GM18511 (cell line): Measurements from ENCODE around the gene MAP3K13.
"Not testable (repeated sequence)": the region's sequence is repeated elsewhere in the genome, so short reads cannot be mapped to it uniquely, and the experiment has no call there.

ENCODE experiments used
- ATAC-seq: cut with Tn5 transposase; IDR thresholded peaks from one replicate; pipeline ENCODE4 v1.9.1; 2021; ENCODE audit warnings: mild to moderate bottlenecking, moderate library complexity; ENCODE audit not compliant: unreplicated experiment

MAP3K13 gene

DNA sequence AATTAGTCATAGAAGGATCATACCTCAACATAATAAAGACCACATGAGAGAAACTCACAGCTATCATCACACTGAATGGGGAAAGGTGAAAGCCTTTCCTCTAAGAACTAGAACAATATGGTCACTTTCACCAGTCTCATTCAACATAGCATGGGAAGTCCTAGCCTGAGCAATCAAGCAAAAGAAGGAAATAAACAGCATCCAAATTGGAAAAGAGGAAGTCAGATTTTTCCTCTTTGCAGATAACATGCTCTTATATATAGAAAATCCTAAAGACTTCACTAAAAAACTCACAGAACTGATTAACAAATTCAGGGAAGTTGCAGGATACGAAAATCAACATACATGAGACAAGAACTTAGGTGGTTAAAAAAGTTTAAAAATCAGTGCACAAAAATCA lies 24.7 kb downstream of the MAP3K13 start:
- no peak for ATAC-seq

DNA sequence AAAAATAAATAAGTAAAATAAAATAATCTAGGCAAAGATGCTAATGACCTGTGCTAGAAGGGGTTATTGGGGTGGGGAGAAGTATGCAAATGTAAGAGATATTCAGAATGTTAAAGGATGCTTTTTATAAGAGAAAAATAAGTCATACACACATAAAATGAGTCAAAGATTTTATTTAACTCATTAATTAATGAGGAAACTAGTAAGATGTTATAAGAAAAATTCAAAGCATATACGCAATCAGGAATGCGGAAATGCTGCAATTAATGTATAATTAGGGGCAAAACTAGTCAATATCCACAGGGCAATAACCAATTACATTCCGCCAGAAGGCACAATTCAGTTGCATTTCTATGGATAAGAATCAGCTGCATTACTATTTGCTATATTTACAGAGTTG lies 30.1 kb downstream of the MAP3K13 start:
- no peak for ATAC-seq

DNA sequence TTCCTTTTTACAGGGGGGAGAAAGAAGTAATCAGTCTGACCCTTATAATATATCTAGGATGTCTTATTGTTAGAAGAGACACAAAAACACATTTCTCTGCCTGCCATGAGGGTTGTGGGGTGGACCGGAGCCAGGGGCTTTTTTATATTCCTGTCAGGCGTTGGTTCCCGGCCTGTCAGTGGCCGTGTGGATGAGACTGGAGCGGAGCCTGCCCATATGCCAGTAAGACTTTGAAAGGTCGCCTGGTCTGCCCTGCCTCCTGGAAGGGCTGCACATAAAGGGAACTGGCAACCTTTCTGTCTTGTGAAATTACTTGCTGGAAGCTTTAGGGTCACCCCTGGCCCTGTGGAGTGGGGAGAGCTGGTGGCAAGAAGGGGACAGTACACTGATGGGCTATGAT lies 34.7 kb downstream of the MAP3K13 start:
- no peak for ATAC-seq

DNA sequence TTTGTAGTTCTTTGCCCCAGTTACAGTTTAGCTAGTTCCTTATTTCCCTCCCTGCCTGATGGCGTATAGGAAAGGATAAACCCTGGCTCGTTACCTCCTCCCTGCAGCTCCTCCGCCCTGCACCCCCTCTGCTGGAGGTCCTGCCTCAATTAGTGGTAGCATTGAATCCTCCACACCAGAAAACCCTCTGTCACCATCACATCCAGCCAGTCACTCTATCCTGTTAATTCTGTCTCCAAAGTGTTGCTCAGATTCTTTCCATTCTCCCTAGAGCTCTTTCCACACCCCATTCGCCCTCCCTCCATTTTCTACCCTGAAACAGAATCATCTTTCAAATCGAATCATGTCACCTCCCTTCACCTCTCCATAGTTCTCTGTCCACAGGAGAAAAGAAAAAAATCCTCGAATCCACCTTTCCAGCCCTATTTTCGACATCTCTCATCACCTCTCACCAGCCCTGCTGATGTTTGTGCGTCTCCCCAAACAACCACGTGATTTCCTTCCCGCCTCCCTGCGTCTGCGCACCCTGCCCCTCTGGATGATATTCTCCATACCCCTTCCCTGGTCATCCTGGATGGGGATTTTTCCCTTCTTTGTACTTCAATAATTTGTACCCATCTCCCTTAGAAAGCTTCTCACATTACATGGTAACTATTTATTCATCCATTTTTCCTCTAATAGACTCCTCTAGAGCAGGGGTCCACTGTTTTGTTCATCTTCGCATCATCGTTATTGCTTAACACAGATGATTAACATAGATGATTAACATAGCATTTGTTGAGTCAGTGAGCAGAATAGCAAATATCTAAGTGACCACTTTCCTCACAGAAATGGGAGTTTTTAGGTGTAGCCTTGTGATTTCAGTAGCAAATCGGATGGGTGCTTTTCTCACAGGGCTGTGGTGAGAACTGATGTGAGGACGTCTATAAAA lies 37.1 kb downstream of the MAP3K13 start:
- no peak for ATAC-seq

DNA sequence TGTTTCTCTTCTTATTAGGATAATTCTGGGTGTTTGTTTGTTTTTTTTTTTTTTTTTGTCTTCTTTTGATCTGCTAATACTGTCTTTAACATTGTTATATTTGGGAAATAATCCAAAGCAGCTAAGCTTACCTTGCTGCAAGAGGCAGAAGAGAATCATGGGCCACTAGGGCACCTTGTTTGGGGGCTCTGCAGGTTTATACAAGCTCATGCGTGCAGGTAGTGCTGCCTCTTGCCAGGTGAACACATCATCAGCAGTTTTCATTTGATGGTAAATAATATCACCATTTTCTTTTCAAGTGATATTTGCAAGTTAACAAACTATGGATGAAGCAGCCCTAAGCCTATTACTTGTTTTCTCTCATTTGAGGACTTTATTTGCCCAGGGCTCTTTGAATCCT lies 37.9 kb downstream of the MAP3K13 start:
- no peak for ATAC-seq

DNA sequence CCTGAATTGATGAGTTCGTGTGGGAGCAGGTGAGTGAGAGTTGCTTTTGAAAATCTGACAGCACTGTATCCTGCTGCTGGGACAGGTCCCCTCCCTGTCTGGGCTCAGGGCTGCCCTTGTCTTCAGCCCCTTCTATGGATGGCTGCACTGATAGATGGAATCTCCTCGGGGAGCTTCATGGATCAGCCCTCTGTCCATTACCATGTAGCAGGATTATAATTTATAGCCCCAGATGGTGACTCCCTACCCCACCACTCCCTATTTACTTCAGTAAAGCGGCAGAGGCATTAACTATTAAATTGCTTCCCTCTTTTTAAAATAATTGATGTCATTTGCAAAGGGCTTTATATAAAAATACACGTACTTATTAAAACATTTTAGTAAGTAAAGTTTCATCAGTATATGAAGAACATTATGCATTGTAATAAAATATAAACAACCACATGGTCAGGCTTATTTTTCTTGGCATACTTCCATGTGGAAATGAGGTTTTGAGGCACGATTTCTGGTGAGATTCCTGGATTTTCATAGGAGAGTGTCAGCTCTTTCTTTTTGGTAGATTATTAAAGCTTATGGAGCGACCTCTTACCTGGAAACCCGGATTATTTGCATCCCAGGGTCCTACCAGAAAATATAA lies 38.5 kb downstream of the MAP3K13 start:
- ATAC-seq: no peak

DNA sequence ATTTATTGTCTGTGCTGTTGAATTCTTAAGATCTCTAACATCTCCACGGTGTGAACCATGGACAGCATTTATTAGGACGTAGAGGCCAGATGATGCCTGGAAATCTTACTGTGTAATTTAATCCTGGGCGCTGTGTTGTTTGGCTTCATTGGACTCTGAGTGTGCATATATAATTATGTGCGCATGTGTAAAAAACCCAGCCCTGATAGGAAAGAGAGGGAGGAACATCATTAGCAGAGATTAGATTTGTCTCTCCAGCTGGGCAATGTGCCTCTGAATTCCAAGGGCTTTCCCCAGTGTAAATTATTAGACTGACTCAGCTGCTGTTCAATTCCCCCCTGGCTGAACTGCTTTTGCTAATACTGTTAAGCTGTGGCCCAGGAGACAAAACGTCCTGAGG lies 39.6 kb downstream of the MAP3K13 start:
- ATAC-seq: no peak

DNA sequence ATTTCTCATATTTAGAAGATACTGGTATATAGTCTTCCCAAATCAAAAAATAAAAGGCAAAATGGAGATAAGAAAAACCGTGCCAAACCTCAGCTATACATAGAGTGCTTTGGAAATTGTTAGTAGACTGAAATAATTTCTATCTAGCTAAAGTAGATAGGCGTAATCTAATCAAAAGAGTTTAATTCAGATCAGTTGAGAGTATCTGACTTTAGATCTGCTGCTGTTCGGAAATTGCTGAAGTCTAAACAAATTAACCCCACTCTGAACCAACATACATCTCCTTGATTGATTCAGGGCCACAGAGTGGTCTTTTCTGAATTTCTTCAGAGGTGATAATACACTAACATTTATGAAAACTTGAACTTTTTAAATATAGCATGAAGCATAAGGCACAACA lies 40.1 kb downstream of the MAP3K13 start:
- ATAC-seq: no peak

DNA sequence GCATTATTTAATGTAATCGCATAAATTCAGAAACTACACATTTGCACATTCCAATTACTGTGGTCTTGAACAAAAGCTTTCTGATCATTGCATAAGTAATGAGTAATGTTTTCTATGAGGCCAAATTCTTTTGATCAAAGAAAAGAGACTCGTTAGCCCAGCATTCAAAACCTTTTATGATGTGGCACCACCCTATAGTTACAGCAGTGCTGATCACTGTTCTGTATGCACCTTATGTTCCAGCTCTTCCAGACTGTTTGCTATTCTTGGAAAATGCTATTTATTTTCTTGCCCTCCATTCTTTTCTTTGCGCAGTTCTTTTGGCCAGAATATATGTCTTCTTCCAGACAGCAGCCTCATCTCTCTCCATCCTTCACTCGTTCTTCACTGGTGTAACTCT lies 42.3 kb downstream of the MAP3K13 start:
- no peak for ATAC-seq

DNA sequence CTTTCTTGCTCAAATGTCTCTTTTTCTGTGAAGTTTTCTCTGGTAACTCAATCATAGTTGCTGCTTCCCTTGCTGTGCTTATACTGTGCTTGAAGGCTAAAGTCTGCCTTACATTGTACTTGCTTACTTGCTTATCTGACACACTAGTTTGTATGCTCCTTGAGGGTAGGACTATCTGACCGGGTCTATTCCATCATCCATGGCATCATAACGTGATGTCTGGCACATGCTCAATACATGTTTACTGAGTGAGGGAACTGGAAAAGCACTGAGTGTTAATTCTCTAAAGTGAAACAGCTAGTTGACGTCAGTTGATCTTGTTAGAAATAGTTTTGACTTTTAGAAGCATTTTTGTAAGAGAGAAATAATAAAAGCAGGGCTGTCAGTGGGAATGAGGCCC lies 42.7 kb downstream of the MAP3K13 start:
- ATAC-seq: no peak

DNA sequence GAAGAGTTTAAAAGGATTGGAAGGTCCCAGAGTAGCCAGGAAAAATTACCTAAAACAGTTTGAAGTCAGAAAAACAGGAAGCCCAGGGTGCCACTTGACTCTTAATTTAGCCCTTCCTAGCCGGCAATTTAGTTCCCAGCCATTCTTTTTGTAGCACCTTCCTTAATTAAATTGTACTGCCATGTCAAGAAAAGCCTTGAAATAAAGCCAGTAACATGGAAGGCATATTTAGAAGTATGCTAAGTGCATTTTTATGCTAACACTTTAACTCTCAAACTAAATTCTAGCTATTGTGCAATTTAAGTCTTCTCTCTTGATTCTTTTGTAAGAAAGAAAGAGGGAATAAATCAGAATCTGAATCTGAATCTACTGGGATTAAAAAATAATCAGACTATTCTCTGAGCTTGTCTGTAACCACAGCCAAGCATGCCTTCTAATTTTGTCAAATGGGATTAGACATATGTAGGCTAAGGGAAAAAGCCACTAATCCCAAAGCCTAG lies 43.2 kb downstream of the MAP3K13 start:
- ATAC-seq: no peak

DNA sequence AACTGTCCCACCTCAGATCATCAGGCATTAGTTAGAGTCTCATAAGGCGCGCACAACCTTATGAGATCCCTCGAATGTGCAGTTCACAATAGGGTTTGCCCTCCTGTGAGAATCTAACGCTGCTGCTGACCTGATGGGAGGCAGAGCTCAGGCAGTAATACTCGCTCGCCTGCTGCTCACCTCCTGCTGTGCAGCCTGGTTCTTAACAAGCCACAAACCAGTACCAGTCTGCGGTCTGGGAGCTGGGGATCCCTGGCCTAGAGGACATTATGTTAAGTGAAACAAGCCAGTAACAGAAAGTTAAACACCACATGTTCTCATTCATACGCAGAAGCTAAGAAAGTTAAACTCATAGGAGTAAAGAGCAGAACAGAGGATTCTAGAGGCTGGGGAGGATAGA lies 47.0 kb downstream of the MAP3K13 start:
- ATAC-seq: no peak

DNA sequence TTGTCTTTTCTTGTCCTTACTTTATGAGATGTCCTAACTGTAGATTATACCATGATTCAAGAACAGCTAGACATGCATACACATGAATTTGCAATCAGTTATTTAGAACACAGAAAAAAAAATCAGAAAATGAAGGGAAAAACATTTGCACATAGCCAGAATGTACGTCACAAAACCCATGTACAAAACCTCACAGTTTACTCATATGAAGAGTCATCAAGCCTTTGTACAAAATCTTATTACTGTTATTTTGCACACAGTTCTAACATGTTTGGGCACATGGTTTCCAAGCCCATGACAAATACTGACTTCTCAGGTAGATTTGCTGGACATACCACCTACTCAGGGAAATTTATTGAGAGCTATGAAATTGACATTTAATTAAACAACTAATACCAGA lies 48.2 kb downstream of the MAP3K13 start:
- ATAC-seq: no peak

DNA sequence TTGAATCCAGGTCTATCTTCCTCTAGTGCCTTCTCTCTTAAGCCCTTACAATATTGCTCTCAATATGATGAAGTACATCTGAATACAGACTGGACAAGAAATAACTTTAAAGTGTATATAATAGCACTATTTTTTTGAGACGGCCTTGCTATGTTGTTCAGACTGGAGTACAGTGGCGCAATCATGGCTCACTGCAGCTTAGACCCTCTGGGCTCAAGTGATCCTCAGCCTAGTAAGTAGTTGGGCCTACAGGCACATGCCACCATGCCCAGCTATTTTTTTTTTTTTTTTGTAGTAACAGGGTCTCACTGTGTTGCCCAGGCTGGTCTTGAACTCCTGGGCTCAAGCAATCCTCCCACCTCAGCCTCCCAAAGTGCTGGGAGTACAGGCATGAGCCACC lies 53.6 kb downstream of the MAP3K13 start:
- no peak for ATAC-seq

DNA sequence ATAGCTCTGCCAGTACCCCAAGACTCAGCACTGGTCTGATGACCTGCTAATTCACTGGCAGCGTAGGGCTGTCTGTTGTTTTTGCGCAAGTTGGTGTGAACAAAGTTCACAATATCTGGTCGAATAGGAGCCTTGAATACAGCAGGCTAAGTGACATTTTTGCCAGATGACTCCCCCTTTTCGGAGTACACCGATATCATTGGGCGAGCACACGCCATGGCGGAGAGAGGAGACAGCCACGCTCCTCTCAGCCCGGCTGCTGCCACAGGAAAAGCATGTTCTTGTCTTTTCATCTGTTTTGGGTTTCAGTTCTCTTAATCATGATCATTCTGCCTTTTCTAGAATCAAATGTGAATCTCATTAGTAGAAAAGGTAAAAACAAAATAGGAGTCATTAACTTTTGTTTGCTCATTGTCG lies 55.6 kb downstream of the MAP3K13 start:
- not testable (repeated sequence) for ATAC-seq

DNA sequence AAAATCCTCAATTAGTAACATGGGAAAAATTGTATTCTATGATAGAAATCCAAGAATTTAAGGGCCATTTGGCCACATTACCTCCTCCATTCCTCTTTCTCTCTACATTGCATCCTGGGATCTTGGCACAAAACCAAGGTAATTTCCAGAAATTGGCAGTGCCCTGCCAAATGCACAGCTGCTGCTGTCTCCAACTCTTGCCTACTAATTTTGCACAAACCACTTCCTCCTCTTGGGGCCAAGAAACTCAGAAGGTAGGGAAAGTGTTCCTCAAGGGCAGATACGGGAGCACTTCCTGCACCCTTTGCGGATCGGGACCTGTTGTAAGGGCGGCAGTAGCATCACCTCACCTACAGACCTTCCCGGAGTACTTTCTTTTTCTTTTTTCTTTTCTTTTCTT lies 57.8 kb downstream of the MAP3K13 start:
- no peak for ATAC-seq

DNA sequence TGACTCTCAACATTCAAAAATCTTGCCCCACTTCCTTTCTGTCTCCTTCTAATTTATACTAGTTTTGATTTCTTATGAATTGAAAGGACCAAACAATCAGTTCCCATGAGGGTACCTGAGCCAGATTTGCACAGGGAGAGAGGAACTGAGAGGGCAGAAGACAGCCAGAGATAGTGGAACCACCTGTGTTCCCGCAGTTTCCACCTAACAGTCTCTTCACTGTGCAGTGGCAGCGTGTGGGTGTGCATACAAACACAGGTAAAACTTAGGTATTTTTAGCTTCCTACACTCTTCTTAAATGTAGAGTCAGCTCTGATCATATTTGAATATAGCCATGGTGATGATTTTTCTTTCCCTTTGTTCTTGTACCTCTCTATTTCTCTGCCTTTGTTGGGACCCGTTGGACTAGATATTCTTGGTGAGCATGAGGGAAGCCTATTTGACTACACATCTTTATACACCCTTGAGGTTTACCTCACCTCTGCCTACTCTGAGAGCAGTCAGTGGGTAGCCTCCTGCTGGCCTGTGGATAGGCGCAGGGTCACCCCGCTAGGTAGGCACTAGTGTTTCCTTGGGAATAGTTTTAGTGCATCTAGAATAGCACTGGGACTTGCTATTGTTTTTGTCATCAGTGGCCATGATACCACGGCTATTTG lies 58.8 kb downstream of the MAP3K13 start:
- peak; percentile 68 for ATAC-seq

DNA sequence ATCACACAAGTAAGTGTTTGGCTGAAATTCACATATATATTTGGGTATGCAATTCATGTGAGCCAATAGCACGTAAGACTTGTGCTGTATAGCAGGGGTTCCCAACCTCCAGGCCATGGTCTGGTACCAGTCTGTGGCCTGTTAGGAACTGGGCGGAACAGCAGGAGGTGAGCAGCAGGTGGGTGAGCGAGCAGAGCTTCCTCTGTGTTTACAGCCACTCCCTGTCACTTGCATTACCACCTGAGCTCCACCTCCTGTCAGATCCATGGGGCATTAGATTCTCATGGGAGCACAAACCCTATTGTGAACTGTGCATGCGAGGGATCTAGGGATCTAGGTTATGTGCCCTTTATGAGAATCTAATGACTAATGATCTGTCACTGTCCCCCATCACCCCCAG lies 59.7 kb downstream of the MAP3K13 start:
- no peak for ATAC-seq

DNA sequence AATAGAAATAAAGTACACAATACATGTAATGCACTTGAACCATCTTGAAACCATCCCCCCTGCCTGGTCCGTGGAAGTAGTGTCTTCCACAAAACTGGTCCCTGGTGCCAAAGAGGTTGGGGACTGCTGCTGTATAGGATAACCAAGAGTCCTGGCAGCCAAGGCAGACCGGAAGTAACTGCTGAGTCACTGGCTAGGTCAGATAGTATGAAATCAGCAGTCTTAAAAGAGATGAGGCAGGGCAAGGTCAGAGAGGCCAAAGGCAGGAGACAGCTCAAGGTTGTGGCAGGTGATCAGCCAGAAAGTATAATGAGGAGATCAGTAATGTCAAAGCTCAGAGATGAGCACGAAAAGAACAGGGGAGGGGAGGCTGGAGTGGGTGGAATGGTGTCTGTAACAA lies 60.2 kb downstream of the MAP3K13 start:
- ATAC-seq: peak; percentile 69

DNA sequence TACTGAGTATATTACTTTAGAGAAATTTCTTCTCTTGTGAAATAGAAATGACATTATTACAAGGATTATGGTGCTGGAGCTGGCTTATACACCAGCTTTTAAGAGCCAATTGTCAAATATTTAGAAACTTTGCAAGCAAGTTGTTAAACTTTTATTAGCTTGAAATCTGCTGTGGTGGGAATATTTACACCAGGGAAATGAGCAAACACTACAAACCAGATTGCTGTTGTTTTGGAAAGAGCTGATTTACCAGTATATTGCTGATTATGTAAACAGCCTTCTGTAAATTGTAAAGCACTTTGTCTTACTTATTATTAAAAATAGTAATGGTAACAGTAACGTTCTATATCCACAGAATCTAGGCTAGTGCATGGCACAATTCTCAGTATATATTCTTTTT lies 61.5 kb downstream of the MAP3K13 start:
- no peak for ATAC-seq

DNA sequence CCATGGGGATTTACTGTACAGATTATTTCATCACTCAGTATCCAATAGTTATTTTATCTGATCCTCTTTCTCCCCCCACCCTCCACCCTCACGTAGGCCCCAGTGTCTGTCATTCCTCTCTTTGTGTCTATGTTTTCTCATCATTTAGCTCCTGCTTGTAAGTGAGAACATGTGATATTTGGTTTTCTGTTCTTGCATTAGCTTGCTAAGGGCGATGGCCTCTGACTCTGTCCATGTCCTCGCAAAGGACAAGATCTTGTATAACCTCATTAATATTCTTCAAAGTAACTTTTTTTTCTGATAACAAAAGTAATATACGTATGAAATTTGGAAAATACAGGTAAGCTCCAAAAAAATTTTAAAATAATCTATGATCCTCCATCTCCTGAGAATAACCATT lies 67.4 kb downstream of the MAP3K13 start:
- no peak for ATAC-seq
